Gastrocnemius medialis (tissue), 4 donors: ENCODE data around the gene RAI1. TPM values are rescaled to one million over a fixed set of nuclear protein-coding genes. Genes with fewer than 3 reads are reported as not detected.
A peak's percentile ranks its signal among the peaks of the same experiment; 100 is the strongest.

Experiments used
- ATAC-seq, 2 donors: fragments of 150-250 bp; one replicate each; pipeline ENCODE4 v1.9.1; 2016
- DNase-seq, 2 donors: peaks; one replicate each; pipeline ENCODE4 v3.0.0-alpha.2; 2019
- H3K27ac ChIP-seq, 4 donors: fragments of 200-600 bp; sonication (generic); 1 replicate in 1 of 4; 2 replicates in 3 of 4; pipeline ENCODE4 v1.5.1; 2016 to 2018; ENCODE audit warnings: mild to moderate bottlenecking in 2 of 4, moderate library complexity in 1 of 4
- H3K27me3 ChIP-seq, 3 donors: fragments of 200-600 bp; sonication (generic) in 2 of 3; 1 replicate in 1 of 3; 2 replicates in 2 of 3; pipeline versions ENCODE4 v1.5.1 to v1.6.0; 2016 to 2019; ENCODE audit warnings: mild to moderate bottlenecking in 1 of 3, moderate library complexity in 1 of 3
- H3K36me3 ChIP-seq, 2 donors: fragments of 200-600 bp; sonication (generic) in 1 of 2; one replicate each; pipeline ENCODE4 v1.5.1; 2017 to 2018
- H3K4me1 ChIP-seq, 2 donors: fragments of 200-600 bp; sonication (generic) in 1 of 2; one replicate each; pipeline ENCODE4 v1.5.1; 2016 to 2017; ENCODE audit warnings: mild to moderate bottlenecking in 2 of 2
- H3K4me3 ChIP-seq, 4 donors: fragments of 200-600 bp; sonication (generic) in 3 of 4; 1 replicate in 1 of 4; 2 replicates in 3 of 4; pipeline ENCODE4 v1.5.1; 2016 to 2019; ENCODE audit warnings: mild to moderate bottlenecking in 2 of 4
- H3K9me3 ChIP-seq, 3 donors: fragments of 200-600 bp; sonication (generic) in 2 of 3; 1 replicate in 1 of 3; 2 replicates in 2 of 3; pipeline ENCODE4 v1.5.1; 2016 to 2019
- POLR2A ChIP-seq, 2 donors: fragments of 450-650 bp; IDR thresholded peaks; one replicate each; pipeline ENCODE4 v1.6.1; 2017; ENCODE audit warnings: antibody characterized with exemption in 2 of 2, mild to moderate bottlenecking in 2 of 2, moderate library complexity in 2 of 2
- in situ Hi-C, 4 donors: fragments of 200-750 bp; cut with MboI; loops; one replicate each; pipeline versions ENCODE4 v1.15.0 to v1.8.0; 2017; ENCODE audit warnings: low sequenced_read_pairs in 4 of 4
- intact Hi-C: fragments of 100-400 bp; cut with DNase I; formaldehyde crosslinking; loops from one replicate; pipeline ENCODE4 v1.15.1; 2023; ENCODE audit warnings: low total_unique reads
- total RNA-seq, 4 donors: library from RNA; depleted of rRNA; stranded (reverse); fragments of >200 nt; gene quantifications; one replicate each; pipeline versions ENCODE4 v1.1.0 to v1.2.3, GENCODE V29; 2016
- TF ChIP-seq, protein P1 (sequence below), 5 experiments: fragments of 450-650 bp in 3 of 5; fragments of 200-600 bp in 2 of 5; sonication (generic) in 2 of 5; IDR thresholded peaks in 4 of 5; conservative IDR thresholded peaks in 1 of 5; 1 replicate in 4 of 5; 2 replicates in 1 of 5; pipeline ENCODE4 v1.5.1; 2016 to 2019; ENCODE audit warnings: antibody characterized with exemption in 5 of 5, mild to moderate bottlenecking in 3 of 5, moderate library complexity in 3 of 5

RAI1 gene
- total RNA-seq, 4 donors from 2014 or later, result 2.1 to 6.7 (median 4.3) TPM

DNA sequence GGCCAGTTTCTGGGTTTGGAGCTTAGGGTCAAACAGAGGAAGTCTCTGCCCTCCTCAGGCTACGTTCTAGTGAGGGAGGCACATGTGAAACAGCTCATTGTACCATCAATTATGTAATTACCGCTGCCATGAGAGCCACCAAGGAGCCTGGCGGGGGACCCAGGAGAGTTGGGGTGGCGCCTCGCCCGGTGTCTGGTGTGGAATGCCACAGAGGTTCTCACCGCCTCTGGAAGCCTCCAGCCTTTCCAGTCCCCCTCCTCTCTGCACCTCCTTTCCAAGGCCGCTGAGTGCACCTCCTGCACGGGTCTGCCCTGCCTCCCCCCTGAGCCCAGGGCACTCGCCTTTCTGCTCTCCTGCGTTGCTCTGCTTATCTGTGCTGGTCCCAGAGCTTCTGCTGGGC lies 104.1 kb downstream of the RAI1 start:
- H3K4me3 ChIP-seq, result no peak overlapping the region
- peaks cover 40 to 49% of the 10 kb centered on the region in 2 donors for H3K4me1 ChIP-seq
- H3K9me3 ChIP-seq, result no peaks in the 10 kb centered on the region
- in situ Hi-C loops (loop anchor here in 1 of 4 donors (25.0 kb wide), 1 partner anchor 98 kb away; the partner anchor contains the start of gene RAI1), intact Hi-C loops (no loop called here)
- DNase-seq (no peak), ATAC-seq (no peak)
- no peaks in the 10 kb centered on the region for H3K27me3 ChIP-seq
- no peak for TF ChIP-seq POLR2A (IDR thresholded peaks at IDR 0.05)
- TF ChIP-seq, protein P1, sequence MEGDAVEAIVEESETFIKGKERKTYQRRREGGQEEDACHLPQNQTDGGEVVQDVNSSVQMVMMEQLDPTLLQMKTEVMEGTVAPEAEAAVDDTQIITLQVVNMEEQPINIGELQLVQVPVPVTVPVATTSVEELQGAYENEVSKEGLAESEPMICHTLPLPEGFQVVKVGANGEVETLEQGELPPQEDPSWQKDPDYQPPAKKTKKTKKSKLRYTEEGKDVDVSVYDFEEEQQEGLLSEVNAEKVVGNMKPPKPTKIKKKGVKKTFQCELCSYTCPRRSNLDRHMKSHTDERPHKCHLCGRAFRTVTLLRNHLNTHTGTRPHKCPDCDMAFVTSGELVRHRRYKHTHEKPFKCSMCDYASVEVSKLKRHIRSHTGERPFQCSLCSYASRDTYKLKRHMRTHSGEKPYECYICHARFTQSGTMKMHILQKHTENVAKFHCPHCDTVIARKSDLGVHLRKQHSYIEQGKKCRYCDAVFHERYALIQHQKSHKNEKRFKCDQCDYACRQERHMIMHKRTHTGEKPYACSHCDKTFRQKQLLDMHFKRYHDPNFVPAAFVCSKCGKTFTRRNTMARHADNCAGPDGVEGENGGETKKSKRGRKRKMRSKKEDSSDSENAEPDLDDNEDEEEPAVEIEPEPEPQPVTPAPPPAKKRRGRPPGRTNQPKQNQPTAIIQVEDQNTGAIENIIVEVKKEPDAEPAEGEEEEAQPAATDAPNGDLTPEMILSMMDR (IDR thresholded peaks at IDR 0.05 in 4 of 5, conservative IDR thresholded peaks at IDR 0.05 in 1 of 5), result no peak
- H3K27ac ChIP-seq, result peak overlapping the region; percentile 88 to 98 (median 93)
- no peaks in the 10 kb centered on the region for H3K36me3 ChIP-seq

DNA sequence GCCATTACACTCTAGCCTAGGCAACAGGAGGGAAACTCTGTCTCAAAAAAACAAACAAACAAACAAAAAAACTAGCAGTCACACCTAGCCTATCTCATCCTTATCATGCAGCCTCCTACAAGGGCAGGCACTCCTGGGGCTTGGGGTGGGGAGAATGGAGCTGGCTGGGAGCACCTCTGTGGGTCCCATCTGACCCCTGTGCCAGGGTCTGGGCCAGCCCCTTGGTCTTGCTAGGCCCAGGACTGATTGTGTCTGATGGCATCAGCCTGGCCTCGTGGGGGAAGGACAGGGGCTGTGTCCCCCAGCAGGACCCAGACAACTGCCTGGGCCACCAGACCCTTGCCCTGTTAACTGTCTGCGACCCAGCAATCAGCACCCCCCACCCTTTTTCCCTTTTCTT lies 105.7 kb downstream of the RAI1 start:
- TF ChIP-seq POLR2A (IDR thresholded peaks at IDR 0.05), result no peak
- TF ChIP-seq, protein P1 (IDR thresholded peaks at IDR 0.05 in 4 of 5, conservative IDR thresholded peaks at IDR 0.05 in 1 of 5), result no peak

DNA sequence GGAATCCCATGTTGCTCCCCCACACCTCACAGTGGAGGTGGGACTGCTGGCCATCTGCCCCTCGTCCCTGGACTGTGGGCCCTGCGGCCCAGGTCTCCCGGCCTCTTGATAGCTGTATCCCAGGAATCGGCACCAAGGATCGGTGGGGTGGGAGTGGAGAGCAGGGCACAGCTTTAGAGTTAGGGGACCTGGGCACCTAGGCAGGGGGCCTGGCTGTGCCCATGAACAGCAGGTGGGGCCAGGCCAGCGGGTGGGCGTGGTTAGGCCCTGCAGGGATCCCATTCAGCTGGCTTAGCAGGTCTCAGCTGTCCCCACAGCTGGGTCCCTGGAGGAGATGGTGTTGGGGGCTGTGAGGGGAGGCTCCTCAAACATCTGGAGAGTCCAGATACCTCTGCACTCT lies 106.3 kb downstream of the RAI1 start:
- H3K4me3 ChIP-seq, result no peak overlapping the region
- no peak overlapping the region for H3K27ac ChIP-seq
- H3K4me1 ChIP-seq, result peaks cover 42 to 54% of the 10 kb centered on the region in 2 donors
- no peaks in the 10 kb centered on the region for H3K36me3 ChIP-seq
- no peak for ATAC-seq
- TF ChIP-seq, protein P1 (IDR thresholded peaks at IDR 0.05 in 4 of 5, conservative IDR thresholded peaks at IDR 0.05 in 1 of 5), result no peak
- no peak for TF ChIP-seq POLR2A (IDR thresholded peaks at IDR 0.05)
- DNase-seq, result no peak
- H3K9me3 ChIP-seq, result no peaks in the 10 kb centered on the region
- in situ Hi-C loops (loop anchor here in 1 of 4 donors (25.0 kb wide), 1 partner anchor 100 kb away; the partner anchor contains the start of gene RAI1), intact Hi-C loops (no loop called here)
- H3K27me3 ChIP-seq, result no peaks in the 10 kb centered on the region

More for the DNA sequence above, 105.7 kb downstream of the RAI1 start:
- ATAC-seq, result no peak
- Histone ChIP-seq H3K4me1 (peaks cover 36 to 48% of the 10 kb centered on the region in 2 donors), H3K36me3 (no peaks in the 10 kb centered on the region), H3K4me3 (no peak overlapping the region), H3K27ac (no peak overlapping the region), H3K27me3 (no peaks in the 10 kb centered on the region), H3K9me3 (no peaks in the 10 kb centered on the region)
- intact Hi-C loops (no loop called here), in situ Hi-C loops (loop anchor here in 1 of 4 donors (25.0 kb wide), 1 partner anchor 100 kb away; the partner anchor contains the start of gene RAI1)
- DNase-seq, result no peak

DNA sequence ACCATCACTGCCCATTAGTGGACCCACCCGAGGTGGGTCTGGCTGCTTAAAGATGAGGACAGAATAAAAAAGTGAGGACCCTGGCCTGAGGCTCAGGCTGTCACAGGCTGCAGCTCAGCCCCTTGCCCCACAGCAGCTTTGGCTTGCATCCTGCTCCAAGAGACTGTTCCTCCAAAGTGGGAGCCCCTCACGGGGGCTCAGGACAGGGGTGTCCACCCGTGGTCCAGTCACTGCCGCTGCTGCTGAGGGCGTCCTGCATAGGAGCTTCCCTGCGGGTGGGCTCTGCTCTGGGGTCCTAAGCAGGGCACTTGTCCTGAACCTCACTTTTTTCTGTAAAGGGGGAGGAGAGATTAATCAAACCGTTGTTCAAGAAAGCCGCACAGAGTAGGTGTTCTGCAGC lies 107.7 kb downstream of the RAI1 start:
- intact Hi-C loops (no loop called here), in situ Hi-C loops (loop anchor here in 1 of 4 donors (25.0 kb wide), 1 partner anchor 102 kb away; the partner anchor contains the start of gene RAI1)
- Histone ChIP-seq H3K4me3 (no peak overlapping the region), H3K36me3 (no peaks in the 10 kb centered on the region), H3K27ac (no peak overlapping the region), H3K9me3 (no peaks in the 10 kb centered on the region), H3K4me1 (peaks cover 41 to 61% of the 10 kb centered on the region in 2 donors), H3K27me3 (no peaks in the 10 kb centered on the region)
- ATAC-seq, result no peak
- TF ChIP-seq POLR2A (IDR thresholded peaks at IDR 0.05), result no peak
- no peak for DNase-seq

DNA sequence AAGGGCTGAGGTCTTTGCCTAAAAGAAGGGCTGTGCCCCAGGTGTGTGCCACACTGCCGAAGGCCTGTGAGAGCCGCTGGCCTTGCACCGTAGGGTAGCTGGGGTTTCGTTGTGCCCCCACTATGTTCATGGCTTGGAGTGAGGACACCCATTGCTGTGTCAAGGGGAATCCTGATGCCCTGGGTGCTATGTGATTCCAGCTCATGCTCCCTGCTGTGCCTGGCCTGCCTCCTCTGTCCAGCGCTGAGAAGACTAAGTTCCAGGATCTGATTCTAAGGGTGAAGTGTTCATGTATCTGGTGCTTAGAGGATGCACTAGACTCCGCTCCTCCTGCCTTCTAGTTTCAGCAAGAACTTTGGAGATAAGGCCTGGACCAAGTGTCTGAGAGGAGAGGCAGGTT lies 108.2 kb downstream of the RAI1 start:
- Histone ChIP-seq H3K36me3 (no peaks in the 10 kb centered on the region), H3K4me3 (no peak overlapping the region), H3K4me1 (peaks cover 37 to 57% of the 10 kb centered on the region in 2 donors), H3K9me3 (no peaks in the 10 kb centered on the region), H3K27ac (no peak overlapping the region), H3K27me3 (no peaks in the 10 kb centered on the region)
- intact Hi-C loops (no loop called here), in situ Hi-C loops (loop anchor here in 1 of 4 donors (25.0 kb wide), 1 partner anchor 102 kb away; the partner anchor contains the start of gene RAI1)
- TF ChIP-seq POLR2A (IDR thresholded peaks at IDR 0.05), result no peak
- TF ChIP-seq, protein P1 (IDR thresholded peaks at IDR 0.05 in 4 of 5, conservative IDR thresholded peaks at IDR 0.05 in 1 of 5), result no peak
- ATAC-seq (no peak), DNase-seq (no peak)
